Measurements from ENCODE around the gene SAP130. TPM values are rescaled to one million over a fixed set of nuclear protein-coding genes. Genes with fewer than 3 reads are reported as not detected.

SAP130 gene
- total RNA-seq, 1 donor from 2014 or later: 51.7 TPM

- Mint-ChIP-seq H3K4me3 (no peak overlapping the region), H3K27ac (ENCODE audit: unreplicated experiment) (no peak overlapping the region), H3K27me3 (ENCODE audit: low read depth) (no peaks in the 10 kb centered on the region), H3K36me3 (ENCODE audit: low read depth) (no peaks in the 10 kb centered on the region), H3K9me3 (no peaks in the 10 kb centered on the region), H3K4me1 (peaks cover 6% of the 10 kb centered on the region)
- no peak for TF ChIP-seq CTCF (conservative IDR thresholded peaks at IDR 0.05)
- DNase-seq (ENCODE audit: low read depth, low spot score): no peak
Observed at GRCh38 chr2:128062571-128062970, 34.7 kb upstream of the SAP130 start.

- no peak overlapping the region for H3K4me3 Mint-ChIP-seq
- no peaks in the 10 kb centered on the region for H3K9me3 Mint-ChIP-seq
- no peaks in the 10 kb centered on the region for H3K4me1 Mint-ChIP-seq
- no peaks in the 10 kb centered on the region for H3K36me3 Mint-ChIP-seq (ENCODE audit: low read depth)
- no peaks in the 10 kb centered on the region for H3K27me3 Mint-ChIP-seq (ENCODE audit: low read depth)
- no peak overlapping the region for H3K27ac Mint-ChIP-seq (ENCODE audit: unreplicated experiment)
- no peak for TF ChIP-seq CTCF (conservative IDR thresholded peaks at IDR 0.05)
- no peak for DNase-seq (ENCODE audit: low read depth, low spot score)
Observed at GRCh38 chr2:128058114-128058513, 30.3 kb upstream of the SAP130 start.

GRCh38 chr2:128057334-128057733 is 29.5 kb upstream of the SAP130 start:
- Mint-ChIP-seq H3K9me3 (no peaks in the 10 kb centered on the region), H3K36me3 (ENCODE audit: low read depth) (no peaks in the 10 kb centered on the region), H3K27me3 (ENCODE audit: low read depth) (peaks cover 5% of the 10 kb centered on the region), H3K27ac (ENCODE audit: unreplicated experiment) (no peak overlapping the region), H3K4me3 (no peak overlapping the region), H3K4me1 (no peaks in the 10 kb centered on the region)
- DNase-seq (ENCODE audit: low read depth, low spot score): no peak
- no peak for TF ChIP-seq CTCF (conservative IDR thresholded peaks at IDR 0.05)

GRCh38 chr2:128054104-128054885 is 26.4 kb upstream of the SAP130 start:
- no peak overlapping the region for H3K4me3 Mint-ChIP-seq
- H3K27me3 Mint-ChIP-seq (ENCODE audit: low read depth): peaks cover 20% of the 10 kb centered on the region
- peaks cover 9% of the 10 kb centered on the region for H3K36me3 Mint-ChIP-seq (ENCODE audit: low read depth)
- peaks cover 14% of the 10 kb centered on the region for H3K9me3 Mint-ChIP-seq
- no peaks in the 10 kb centered on the region for H3K4me1 Mint-ChIP-seq
- no peak for DNase-seq (ENCODE audit: low read depth, low spot score)
- H3K27ac Mint-ChIP-seq (ENCODE audit: unreplicated experiment): peak overlapping the region; percentile 57
- no peak for TF ChIP-seq CTCF (conservative IDR thresholded peaks at IDR 0.05)

- H3K9me3 Mint-ChIP-seq: peaks cover 18% of the 10 kb centered on the region
- no peak for DNase-seq (ENCODE audit: low read depth, low spot score)
- H3K36me3 Mint-ChIP-seq (ENCODE audit: low read depth): peaks cover 9% of the 10 kb centered on the region
- no peak overlapping the region for H3K27ac Mint-ChIP-seq (ENCODE audit: unreplicated experiment)
- no peak overlapping the region for H3K4me3 Mint-ChIP-seq
- no peaks in the 10 kb centered on the region for H3K4me1 Mint-ChIP-seq
- H3K27me3 Mint-ChIP-seq (ENCODE audit: low read depth): peaks cover 22% of the 10 kb centered on the region
- no peak for TF ChIP-seq CTCF (conservative IDR thresholded peaks at IDR 0.05)
Observed at GRCh38 chr2:128053331-128053730, 25.5 kb upstream of the SAP130 start.
